GM21447 (cell line): ENCODE measurements around the gene DUSP10.

Experiments used
- ATAC-seq: cut with Tn5 transposase; IDR thresholded peaks from one replicate; pipeline ENCODE4 v1.9.1; 2021; ENCODE audit not compliant: unreplicated experiment

Gene DUSP10

DNA sequence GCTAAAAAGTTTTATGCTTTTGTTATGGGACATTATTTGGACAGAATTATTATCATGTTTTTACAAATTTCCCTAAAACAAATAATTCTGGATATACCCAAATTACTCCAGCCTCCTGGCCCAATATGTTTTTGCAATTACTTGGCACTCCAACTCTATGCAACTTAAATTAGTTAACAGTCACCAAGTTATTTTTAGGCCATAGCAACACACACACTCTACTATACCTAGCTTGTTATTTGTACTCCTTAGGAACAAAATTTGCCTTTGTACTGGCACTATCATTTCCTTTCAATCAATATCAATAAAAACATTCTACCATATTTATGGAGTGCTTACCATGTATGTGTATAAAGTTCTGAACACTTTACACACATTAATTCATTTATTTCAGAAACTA is 7.7 kb downstream of the DUSP10 start:
- ATAC-seq = no peak

DNA sequence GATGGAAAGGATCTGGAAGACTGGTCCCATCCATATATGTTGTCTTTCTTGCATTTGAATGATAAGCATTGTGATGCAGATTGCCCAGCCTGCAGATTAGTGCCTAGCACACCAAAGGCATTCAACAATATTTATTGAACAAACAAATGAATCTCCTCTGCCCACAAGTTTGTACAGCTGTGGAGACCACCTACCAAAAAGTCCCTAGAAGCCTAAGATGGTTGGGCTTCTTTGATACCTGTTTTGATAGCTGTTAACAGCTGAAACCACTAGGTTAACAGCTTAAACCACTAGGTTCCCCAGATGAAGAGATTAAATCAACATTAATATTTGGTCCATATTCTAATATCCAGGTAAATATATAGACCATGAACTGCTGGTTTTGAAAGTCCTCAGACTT is 9.8 kb downstream of the DUSP10 start:
- no peak for ATAC-seq

DNA sequence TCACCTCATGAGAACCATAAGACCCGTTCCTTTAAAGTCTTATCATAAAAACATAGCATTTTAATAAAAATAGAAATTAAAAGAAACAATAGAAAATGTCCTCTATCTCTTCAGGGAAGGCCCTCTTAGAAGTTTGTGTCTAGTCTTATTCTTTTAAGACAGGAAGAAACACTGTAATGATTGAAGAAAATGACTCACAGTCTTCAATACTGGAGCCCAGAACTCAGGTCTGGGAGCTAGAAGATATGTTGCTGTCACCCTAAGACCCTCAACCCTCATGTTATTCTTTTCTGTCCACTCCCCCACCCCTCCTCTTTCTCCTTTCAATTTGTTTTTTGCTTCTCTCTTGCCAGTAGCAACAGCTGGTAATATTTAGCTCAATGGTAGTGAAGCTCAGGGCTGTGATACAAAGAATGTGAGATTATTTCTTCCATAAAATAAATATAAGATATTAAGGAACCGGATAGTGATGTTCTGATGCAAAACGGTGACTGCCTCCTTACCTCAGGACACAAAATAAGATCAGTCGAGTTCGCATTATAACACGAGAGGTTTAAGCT is 12.0 kb downstream of the DUSP10 start:
- ATAC-seq = no peak

DNA sequence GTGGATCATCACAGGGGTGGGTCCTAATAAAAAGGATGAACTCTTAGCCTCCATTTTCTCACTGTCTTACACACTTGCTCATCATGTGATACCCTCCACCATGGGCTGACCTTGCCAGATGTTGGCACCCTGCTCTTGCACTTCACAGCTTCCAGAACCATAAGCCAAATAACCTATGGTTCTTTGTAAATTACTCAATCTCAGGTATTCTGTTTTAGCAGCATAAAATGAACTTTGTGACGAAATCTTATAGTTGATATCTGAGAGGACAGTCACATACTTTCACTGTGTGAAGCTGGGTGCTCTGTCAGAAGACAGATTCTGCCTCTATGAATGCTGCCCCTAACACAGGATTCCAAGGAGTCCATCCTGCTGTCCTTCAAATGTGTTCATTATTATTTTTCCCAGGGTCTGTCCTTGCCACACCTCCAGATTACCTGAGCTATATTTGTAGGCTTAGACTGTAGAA is 13.8 kb downstream of the DUSP10 start:
- ATAC-seq = peak; percentile 7

DNA sequence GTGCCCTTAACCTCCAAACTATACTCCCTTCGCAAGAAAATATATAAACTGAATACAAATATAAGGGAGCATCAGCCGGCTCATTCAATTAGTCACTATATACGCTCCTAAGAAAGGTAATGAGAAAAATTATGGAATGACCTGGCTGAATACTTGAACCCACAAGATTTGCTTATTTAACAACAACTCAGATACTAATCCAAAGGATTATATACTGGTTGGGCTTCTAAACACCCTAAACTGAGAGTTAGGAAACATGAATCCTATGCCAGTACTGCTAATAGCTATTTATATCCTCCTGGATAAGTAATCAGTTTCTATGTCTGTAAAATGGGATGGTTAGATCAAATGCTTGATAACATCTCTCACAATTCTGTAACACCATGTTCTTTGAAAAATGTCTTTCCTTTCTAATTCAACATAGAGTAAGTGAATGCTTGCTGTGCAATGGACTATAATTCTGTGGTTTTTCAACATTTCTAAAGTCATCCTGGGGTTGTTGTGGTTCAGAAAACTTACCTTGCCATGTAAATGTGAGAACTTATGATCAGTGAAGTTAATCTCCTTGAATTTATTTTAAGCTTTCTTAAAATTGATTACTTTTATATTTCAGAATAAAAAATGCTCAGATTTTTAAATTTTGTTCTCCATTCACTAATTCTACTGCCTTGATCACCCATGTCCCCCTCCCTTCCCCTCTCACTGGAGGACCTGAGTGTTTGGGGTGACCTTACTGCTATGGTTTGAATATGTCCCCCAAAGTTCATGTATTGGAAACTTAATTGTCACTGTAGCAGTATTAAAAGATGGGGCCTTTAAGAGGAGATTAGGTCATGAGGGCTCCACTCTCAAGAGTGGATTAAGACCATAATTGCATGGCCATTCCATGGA is 14.5 kb downstream of the DUSP10 start:
- peak; percentile 30 for ATAC-seq

DNA sequence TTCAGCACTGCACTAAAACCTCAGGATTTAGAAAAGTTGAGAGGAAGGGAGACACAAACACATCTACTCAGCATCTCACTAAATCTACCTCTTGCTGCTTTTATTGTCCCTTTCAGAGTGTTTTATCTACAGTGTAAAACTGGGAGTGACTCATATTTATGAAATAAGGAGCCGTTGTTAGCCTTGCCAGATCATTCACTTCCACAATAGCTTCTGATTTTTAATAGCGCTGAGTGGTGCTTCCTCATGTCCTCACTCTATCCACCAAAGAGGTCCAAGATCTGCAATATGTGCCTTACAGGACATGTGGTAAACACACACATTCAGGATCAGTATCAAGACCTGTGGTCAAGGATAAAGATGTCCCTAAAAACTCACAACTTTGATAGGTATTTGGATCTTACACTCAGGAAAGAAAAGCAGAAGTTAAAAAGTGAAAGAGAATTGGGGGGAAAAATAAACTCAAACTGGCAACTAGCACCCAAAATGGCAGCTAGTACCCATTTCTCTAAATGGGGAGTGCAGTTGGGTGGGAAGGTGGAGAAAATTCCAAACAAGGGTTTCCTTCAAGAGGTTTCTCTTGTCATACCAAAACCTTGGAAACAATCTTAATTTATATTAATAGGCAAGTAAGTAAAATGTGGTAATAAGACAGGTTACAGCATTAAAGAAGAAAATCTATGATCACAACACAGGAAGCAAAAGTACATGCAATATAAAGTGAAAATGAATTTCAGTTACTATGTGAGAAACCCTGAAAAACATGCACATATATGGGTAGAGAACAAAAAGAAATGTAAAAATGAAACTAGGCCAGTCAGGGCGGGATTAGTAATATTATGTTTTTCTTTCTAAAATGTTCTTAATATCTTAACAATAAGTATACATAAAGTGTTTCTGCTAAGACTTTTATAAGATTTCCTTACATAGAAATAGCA is 15.9 kb downstream of the DUSP10 start:
- peak; percentile 59 for ATAC-seq

DNA sequence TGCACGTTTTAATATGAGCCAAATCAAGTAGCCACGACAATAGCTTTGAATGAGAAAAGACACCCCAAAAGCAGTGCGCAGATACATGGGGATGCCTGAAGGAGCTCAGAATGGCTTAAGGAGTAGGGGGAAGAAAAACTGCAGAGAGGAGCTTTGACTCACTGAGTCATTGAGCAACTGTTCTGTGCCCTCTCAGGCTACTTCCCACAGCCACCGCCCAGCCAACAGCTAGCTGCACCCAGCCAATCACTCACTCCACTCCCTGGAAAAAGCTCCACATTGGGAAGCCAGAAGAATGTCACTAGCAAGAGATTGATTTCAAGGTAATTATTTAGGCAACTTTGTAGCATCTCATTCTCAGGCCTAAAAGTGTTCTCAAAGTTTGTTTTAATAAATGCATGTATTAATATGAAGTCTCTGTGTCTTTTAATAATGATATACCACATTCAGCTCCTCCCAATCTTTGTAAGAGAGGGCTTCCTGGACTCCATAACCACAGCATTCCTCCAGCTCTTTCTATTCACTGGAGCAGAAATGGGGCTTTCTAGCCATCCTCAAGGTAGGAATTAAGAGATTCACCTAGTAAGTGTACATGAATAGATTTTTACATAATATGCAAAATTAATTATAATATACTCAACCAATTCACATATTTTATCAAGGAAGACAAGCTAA is 16.8 kb downstream of the DUSP10 start:
- no peak for ATAC-seq

DNA sequence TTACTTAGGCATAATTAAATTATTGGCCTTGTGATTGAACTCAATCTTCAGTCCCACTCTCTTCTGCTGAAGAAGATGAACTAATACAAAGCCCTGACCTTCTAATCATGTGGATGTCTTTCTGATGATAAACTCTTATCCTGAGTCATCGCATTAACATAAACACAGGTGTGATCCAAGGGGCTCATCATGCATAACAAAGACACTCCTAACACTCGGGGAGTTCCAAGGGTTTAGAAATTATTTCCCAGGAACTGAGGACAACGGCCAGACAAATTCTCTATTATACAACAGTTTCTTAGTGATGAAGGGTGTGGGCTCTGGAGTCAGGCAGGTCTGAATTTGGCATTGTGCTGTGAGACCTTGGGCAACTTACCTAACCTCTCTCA is 18.0 kb downstream of the DUSP10 start:
- ATAC-seq = no peak

DNA sequence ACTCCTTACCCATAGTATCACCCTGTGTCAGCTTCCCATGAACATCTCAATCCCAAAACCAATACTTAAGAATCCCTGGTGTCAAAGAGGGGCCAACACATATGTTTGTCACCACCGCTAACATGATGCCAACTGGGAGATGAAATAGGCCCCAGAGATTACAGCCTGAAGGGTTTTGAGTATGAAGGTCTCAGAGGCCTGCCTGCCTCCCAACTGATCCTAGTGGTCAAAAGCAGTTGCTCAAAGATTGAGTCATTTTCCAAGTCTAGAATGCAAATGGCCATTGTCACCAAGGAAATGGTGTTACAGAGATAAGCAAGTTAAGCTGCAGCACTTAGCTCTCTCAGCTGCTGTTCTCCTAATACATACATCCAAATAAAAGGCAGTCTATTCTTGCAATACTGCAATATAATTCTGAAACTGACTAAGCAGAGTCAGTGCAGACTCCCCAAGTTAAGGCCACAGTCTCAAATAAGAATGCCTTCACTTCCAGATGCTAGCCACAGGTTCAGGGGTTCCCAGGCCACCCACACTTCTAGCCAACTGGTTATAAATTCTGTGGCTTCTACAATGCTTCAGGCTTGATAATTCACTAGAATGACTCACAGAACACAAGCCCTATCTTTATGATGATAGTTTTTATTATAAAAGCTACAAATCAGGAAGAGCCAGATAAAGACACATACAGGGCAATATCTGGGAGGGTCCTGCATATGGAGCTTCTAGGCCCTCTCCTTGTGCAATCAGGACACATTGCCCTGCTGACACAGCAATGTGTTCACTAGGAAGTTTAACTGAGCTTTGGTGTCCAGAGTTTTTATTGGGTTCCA is 18.7 kb downstream of the DUSP10 start:
- ATAC-seq = no peak

DNA sequence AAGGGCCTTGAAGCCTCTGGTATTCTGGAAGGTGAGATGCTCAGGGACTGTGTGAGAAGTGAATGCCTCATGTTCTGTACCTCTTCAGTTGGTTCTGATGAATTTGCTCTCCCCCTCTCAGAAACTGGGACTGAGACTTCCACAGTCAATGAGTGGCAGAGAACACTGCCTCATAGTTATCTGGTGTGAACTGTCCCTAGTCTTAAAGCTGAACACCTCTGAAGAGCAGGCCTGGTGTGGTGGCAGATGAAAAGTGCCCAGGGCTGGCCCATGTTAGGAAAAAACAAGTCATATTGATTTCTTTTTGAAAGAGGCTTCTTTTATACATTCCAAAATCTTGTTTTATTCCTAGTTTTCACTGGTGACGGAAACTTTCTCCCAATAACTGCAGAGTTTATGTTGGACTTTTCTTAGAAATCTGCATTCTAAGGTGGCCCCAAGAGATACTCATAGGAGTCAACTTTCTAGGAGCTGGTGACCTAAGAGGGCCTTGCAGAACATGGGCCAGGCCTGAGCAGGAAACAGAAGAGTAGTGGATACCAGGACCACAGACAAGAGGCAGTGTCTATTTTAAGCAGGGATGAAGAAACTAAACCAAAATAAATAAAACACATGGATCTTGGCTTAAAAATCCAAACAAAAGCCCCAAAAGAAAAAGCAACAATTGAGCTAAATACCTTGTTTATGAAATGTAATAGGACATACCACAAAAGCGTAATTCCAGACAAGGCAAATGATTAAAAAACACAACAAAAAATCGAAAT is 19.5 kb downstream of the DUSP10 start:
- no peak for ATAC-seq

DNA sequence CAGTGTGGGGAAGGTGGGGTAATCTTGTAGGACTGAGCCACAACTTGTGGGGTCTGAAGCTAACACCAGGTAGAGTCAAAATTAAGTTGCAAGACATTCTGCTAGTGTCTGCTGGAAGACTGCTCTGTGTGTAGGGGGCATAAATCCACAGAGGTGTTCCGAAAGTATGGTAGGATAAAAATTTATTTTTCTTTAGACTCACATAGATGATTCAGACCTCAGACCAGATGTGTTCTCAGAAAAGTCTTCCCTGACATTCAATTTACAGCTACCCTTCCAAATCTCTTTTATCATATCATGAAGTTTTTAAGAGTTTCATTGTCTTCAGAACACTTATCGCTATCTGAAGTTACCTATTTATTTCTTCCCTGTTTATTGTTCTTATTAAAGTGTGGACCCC is 21.3 kb downstream of the DUSP10 start:
- ATAC-seq = no peak

DNA sequence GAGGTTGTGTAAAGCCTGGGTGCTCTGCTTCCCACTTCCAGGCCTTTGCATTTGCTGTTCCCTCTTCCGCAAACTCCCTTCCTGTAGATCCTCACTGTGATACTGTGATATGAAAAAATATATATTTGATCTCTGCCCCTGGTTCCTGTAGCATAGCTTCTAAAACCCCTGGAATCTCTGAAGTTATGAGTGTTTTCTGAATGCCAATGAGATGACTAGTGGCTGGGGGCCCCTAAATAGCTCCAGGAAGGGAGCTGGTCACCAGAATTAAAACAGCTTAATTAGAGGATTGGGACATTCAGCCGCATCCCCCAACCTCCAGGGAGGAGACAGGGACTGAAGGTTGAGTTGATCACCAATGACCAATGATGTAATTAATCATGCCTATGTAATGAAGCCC is 21.9 kb downstream of the DUSP10 start:
- no peak for ATAC-seq

DNA sequence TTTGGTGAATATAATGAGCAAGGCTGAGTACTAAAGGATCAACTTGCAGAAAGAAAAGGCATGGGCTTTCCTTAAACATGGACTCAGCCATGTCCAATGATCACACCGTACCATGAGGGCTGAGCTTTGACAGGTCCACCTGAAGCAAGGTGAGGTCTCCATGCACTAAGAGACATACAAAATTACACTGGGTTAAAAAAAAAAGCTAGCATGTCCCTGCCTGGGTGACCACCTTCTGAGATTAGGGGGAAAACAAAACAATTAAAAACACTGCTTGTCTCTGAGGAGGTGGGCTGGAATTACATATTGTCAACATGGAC is 22.7 kb downstream of the DUSP10 start:
- ATAC-seq = no peak

DNA sequence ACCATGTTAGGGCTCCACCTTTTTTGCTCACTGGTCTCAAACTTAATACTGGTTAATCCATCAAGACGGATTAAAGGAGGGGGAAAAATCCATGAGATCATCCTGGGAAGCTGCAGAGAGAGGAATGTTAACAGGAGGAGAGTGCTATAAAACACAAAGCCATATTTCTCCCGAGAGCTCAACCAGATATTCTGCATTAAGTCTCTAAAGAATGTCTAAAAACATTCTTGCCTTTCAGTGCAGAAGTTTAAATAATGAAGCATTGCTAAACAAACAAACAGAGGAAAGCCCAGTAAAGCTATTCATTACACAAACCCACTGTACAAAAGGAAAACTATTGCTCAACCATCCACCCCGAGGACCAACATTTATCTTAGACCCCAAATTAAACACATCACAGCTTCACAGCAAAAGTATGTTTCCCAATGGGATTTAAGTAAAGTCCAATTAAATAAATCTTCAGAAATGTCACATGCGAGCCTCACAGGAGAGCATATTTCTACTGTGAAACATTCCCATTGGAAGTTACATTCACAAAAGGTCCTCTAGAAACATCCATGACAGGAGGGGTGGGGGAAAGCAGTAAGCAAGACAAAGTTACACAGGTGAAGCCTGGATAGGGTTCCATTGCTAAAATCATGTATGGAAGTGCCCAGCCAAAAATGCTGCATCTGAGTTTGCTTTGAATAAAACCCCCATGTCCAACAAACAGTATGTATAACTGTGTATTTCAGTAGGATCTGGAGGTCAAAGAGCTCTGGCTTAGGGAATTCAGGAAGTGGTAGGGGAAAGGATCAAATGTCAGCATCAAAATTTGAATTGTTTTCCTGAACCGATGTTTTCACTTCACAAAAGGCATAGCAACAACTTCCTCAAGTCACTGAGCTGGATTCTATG is 23.3 kb downstream of the DUSP10 start:
- no peak for ATAC-seq

DNA sequence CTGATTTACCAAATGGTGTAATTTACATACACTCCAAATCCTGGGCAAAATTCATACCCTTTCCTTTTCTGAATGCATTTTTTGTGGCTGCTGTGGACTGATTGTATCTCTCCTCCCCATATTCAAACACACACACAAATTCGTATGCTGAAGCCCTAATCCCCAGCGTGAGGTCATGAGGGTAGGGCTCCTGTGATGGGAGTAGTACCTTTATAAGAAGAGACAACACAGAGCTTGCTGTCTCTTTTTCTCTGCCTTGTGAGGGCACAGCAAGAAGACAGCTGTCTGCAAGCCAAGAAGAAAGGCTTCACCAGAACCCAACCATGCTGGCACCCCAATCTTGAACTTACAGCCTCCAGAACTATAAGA is 24.4 kb downstream of the DUSP10 start:
- ATAC-seq = no peak

DNA sequence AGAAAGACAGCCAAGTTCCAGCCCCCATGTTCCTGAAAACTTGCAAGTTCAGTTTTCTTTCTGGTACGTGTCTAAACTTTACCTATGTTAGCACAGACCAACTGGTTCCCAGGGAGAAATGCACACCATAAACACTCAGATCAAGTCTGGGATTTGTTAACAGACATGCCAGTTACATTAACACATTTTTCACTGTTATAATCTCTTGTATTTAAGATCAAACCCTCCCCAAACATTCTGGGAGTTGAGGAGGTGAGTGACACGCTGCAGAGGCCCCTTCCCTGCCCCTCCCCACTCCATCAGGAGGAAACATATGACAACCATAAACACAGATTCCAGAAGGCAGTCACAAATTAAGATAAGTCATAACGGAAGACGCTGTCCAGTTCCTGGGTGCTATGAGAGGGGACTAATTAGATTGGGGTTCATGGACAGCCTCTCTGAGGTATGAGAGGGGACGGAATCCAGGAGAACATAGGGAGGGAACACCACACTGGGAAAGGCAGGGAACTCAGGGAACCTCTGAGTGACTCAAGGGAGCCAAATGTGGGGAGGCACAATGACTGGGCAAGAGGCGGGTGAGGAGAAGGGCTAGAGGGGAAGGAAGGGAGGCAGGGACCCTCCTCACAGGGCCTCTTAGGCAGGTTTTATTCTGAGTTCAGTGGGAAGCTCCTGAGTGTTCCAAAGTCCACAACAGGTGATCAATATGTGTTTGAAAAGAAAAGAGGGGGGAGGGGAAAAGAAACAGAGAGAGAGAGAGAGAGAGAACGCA is 25.0 kb downstream of the DUSP10 start:
- ATAC-seq = no peak

DNA sequence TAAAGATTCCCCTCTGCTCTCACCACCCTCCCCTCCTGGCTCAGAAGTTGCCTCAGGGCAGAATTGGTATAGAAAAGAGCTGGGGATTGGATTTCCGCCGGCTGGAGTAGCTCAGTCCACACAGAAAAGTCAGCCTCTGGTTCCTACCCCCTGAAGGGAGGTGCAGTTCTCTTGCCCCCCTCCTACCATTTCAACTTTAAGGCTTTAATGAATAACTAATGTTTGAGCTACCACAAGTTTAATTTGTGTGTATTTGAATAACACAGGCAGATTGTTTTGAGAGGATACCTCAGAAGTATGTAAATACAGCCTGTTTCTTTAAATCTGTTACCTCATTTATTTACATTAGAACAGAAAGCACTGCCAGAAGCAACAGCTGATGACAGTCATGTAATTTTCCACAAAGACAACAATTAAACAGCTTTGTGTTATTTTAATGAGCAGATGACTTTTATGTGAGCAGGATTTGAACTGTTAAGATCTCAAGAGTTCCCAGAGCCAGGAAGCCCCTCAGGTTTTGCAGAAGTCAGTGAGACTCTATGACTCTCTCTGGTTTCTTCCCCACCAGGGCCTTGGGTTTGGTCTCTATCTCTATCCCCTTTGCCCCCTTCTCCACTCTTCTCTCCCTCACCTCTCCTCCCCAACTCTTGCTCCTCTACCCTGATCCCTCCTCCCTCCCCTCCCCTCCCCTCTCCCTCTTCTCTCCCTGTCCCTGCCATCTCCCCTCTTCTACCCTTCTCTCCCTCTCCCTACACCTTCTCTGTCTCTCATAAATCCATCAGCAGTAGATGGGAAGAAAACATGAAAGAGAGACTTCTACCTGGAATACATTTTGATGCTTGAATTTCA is 26.3 kb downstream of the DUSP10 start:
- ATAC-seq = no peak
